GM18502 (cell line): ENCODE data around the gene FNIP2.
A peak's percentile ranks its signal among the peaks of the same experiment; 100 is the strongest.
"Not testable (repeated sequence)": the region's sequence is repeated elsewhere in the genome, so short reads cannot be mapped to it uniquely, and the experiment has no call there.

Source experiments
- ATAC-seq: cut with Tn5 transposase; IDR thresholded peaks from one replicate; pipeline ENCODE4 v1.9.1; 2021; ENCODE audit warnings: mild to moderate bottlenecking; ENCODE audit not compliant: unreplicated experiment, poor library complexity

Gene FNIP2

DNA sequence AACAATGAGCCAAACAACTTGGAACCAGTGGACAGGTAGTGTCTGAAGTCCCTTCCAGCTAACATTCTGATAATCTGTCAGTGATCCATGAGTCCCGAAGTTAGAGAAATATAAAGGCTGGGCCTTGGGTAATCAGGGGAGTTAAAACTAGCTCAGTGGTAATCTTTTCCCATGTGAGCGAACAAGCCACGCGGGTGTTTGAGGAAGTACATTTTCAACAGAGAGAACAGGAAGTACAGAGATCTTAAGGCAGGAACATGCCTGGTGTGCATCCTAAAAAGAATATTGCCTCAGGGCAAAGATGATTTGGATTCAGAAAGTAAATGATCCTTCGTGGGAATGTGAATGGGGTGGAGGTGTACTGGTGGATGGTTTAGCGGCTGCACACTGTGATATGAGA lies 42.9 kb downstream of the FNIP2 start:
- no peak for ATAC-seq

DNA sequence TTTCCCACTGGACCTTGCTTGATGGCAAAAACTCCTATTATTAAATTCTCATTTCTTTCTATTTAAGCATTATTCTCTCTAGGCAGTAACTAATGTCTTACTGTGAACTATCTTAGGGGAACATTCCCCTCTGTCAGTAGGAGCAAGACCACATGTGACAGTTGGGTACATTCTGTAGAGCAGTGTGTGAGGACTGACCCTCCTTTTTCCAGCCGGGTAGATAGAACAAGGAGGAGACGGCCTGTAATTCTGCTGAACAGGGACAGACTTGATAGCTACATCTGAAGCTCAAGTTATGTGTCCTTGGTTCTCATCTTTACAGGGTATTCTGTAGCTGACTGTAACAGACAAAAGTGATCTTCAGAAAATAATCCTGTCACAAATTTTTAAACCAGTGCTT lies 43.3 kb downstream of the FNIP2 start:
- no peak for ATAC-seq

- ATAC-seq, result no peak
Observed at GRCh38 chr4:158812543-158812942, 43.7 kb downstream of the FNIP2 start.

DNA sequence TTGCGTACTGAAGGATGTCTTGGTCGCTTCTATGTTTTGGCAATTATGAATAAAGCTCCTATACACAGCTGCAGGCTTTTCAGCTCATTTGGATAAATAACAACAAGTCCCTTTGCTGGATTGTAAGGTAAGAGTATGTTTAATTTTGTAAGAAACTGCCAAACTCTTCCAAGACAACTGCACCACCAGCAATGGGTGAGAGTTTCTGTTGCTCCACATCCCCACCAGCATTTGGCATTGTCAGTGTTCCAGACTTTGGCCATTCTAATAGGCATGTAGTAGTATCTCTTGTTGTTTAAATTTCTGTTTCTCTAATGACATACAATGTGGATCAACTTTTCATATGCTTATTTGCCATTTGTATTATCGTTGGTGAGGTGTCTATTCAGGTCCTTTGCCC lies 44.3 kb downstream of the FNIP2 start:
- ATAC-seq, result no peak

DNA sequence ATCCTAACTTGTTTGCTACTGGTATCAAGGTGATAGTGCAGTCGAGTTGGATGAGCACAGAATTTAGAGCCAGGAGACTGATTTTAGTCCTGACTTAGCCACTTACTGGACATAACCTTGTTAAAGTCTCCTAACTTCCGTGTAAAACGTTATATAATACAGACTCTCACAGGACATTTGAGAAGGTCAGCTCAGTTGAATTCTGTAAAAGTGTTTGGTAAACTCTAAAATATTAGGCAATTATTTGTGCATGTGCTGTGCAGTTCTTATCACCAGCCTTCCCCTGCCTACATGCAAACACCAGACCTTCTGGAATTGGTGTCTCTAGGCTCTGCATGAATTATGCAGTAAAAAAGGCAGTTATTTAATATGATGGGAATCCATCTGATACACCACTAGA lies 45.4 kb downstream of the FNIP2 start:
- ATAC-seq, result no peak

- ATAC-seq, result no peak
Observed at GRCh38 chr4:158814636-158815330, 46.0 kb downstream of the FNIP2 start.

DNA sequence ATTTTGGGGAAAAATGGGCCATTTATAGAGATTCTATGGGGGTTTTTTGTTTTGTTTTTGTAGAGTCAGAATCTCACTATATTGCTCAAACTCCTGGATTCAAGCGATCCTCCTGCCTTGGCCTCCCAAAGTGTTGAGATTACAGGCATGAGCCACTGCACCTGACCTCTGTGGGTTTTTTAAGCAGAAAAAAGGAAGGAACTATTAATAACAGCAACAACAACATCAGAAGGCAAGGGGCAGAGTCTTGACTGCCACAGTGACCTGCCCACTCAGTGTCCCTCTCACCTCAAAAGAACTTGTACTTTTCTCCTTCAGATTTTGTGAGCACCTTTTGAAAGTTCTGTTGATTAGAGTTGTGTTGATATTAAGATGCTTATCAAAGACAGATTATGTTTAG lies 48.1 kb downstream of the FNIP2 start:
- ATAC-seq, result no peak

DNA sequence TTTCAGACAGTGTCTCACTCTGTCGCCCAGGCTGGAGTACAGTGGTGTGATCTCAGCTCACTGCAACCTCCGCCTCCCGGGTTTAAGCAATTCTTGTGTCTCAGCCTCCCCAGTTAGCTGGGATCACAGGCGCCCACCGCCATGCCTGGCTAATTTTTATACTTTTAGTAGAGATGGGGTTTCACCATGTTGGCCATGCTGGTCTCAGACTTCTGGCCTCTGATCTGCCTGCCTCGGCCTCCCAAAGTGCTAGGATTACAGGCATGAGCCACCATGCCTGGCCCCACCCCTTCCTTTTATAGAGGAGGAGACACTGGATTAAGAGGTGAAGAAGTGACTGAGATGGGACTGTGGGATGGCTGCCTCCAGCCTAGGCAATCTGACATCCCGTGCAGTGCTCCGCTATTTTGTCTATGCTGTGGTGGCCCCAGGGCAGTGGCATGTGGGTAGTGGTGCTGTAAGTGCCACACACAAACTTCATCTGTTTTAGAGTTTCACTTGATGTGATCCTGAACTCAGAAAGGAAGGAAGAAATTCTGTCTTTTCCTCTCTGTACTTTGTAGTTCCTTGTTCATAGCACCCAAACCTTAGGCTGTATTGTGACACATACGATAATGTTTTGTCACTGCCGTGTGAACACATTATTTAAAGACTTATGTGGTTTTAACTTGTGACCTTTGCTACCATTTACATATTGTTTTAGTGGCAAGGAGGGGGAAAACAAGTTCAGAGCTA lies 48.9 kb downstream of the FNIP2 start:
- ATAC-seq, result peak; percentile 61

DNA sequence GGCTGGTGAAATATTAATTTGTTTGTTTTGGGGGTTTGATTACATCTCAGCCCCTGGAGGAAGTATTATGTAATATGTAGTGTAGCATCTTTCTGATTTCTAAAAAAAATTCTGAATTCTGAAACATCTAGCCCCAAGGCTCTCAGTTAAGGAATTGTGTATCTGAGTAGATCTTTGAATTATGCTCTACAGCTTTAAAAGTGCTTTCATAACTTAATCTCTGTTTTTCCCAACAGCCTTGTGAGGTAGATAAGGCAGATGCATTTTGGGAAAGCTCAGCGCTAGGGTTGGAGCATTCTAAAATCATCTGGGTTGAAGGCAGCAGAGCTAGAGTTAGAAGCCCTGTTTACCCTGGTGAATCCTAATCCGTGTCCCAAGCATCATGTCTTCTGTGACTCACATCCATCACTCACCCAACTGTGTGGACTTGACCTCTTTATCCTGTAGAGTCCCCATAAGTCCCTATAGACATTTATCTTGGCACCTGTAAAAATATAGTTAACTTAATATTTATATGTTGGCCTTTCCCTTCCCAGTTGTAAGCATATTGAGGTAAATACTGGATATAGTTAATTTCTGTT lies 49.8 kb downstream of the FNIP2 start:
- no peak for ATAC-seq

DNA sequence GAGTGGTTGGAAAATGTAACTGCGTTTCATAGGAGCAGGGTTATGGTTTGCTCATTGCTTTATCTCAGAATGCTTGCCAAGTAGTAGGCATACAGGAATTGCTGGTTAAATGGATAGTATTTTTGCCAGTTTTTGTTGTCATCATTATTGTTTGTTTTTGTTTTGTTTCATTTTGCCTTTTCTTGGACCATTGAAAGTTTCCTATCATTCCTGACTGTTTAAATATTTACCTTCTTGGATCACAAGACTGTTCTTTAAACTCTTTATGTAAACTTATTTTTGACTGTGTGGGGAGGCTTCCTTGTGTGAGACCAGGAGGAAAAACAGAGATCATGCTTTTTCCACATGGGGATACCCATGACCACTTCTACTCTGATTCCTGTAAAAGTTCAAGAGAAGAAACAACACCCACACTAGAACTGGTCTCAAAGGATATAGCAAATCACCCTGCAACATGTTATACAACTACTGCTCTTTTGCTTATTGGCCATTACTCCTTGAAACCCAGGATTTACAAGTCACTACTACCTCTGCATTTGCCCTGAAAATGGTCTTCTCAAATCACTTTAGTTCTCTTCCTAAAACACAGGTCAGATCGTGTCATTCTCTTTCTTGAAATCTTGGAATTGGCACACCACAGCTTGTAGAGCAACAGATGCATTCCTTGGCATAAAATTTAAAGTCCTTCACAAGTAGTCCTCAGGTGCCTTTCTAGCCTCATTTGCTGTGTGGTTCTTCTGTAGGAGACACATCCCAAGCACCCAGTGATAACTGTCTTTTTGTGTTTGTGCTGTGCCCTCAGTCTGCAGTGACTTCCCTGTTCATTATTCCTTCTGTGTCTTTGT lies 51.3 kb downstream of the FNIP2 start:
- no peak for ATAC-seq

- ATAC-seq, result peak; percentile 37
Observed at GRCh38 chr4:158821228-158821971, 52.6 kb downstream of the FNIP2 start.

DNA sequence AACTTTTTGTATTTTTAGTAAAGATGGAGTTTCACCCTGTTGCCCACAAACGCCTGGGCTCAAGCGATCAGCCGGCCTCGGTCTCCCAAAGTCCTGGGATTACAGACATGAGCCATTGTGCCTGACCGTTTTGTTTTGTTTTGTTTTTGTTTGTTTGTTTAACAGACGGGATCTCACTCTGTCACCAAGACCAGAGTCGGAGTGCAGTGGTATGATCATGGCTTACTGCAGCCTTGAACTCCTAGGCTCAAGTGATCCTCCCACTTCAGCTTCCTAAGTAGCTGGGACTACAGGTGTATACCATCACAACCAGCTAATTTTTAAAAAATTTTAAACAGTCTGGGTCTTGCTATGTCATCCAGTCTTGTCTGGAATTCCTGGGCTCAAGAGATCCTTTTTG lies 53.5 kb downstream of the FNIP2 start:
- no peak for ATAC-seq

- no peak for ATAC-seq
Observed at GRCh38 chr4:158823461-158823873, 54.6 kb downstream of the FNIP2 start.

GRCh38 chr4:158824425-158825274 lies 55.8 kb downstream of the FNIP2 start:
- no peak for ATAC-seq

- no peak for ATAC-seq
Observed at GRCh38 chr4:158825433-158826036, 56.7 kb downstream of the FNIP2 start.

DNA sequence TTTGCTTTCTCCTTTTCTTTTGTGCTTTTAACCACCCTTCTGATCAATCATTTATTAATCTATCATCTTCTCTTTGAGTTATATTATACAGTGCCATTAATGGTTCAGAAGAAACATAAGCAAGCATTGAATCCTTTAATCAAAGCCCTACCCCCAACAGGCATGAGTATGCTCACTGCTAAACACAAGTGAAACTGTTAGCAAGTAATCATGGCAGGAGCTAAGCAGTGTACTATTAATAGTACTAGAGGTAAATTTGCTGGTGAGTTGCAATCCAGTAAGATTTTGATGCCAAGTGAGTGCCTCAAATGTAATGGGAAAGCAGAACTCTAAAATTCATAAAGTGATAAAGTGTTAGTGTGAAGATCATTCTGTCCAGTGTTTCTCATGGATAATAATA lies 57.2 kb downstream of the FNIP2 start:
- peak; percentile 68 for ATAC-seq

DNA sequence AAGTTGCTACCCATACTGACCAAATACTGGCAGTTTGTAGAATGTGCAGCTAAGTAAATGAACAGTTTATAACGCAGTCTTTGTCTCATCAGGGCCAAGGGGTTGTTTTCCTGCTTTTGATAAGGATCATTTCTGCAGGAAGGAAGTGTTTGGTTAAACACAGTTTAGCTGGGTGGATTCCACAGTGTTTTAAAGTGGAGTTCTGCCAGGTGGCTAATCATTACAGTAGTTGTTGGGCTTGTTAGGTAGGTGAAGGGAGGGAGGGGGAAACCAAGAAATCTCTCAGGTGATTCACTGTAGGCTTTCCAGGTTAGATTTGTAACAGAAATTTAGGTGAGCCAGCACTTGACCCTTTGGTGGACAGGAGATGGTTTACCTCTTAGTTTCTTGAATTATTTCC lies 58.1 kb downstream of the FNIP2 start:
- ATAC-seq, result peak; percentile 37

DNA sequence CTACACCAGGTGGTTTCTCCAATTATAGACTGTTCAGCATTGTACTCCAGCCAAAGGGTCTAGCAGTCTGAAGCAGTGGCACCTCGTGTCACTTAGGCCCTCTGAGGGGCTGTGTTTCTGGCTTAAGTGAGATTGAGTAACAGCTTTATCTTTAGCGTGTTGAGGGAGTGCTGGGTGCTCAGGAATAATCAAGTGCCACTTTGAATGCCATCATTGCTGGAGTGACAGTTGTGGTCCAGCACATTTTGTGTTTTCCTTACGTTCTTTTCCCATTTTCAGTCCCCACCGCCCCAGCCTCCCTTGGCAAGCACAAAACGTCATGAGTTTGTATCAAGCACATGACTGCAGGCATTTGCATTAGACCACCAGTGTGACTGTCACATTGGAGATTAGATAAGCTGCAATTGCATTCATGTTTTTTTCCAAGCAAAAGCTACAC lies 58.7 kb downstream of the FNIP2 start:
- ATAC-seq, result no peak

DNA sequence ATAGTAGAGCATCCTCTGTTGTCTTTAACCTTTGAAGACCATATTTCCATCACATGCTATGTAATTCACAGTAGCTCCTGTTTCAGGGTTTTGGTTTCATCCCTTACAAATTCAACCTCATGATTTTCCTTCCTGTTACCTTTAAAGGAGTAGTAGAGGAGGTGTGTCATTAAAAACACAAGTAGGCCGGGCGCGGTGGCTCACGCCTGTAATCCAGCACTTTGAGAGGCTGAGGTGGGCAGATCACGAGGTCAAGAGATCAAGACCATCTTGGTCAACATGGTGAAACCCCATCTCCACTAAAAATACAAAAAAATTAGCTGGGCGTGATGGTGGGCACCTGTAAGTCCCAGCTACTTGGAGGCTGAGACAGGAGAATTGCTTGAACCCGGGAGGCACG lies 59.3 kb downstream of the FNIP2 start:
- ATAC-seq, result not testable (repeated sequence)
